Sigmoid colon (tissue), 3 donors: Measurements from ENCODE around the gene CITED2.

Experiments
- CTCF ChIP-seq, 4 experiments: fragments of 450-650 bp in 3 of 4; fragments of 200-600 bp in 1 of 4; IDR thresholded peaks; one replicate each; pipeline ENCODE4 v1.5.1; 2016 to 2019; ENCODE audit warnings: antibody characterized with exemption in 4 of 4, mild to moderate bottlenecking in 3 of 4, moderate library complexity in 2 of 4
- POLR2A ChIP-seq, 2 donors: fragments of 450-650 bp; IDR thresholded peaks; one replicate each; pipeline ENCODE4 v1.6.1; 2016; ENCODE audit warnings: antibody characterized with exemption in 2 of 2, mild to moderate bottlenecking in 2 of 2, moderate library complexity in 2 of 2

GRCh38 chr6:139370283-139370998 lies 4.0 kb downstream of the CITED2 start:
- TF ChIP-seq POLR2A (IDR thresholded peaks at IDR 0.05) = no peak
- TF ChIP-seq CTCF (IDR thresholded peaks at IDR 0.05) = no peak
